DOHH2 (cell line): ENCODE results near the gene TCF12.

Experiments used
- EZH2phosphoT487 ChIP-seq: fragments of 200-600 bp; sonication (generic); IDR thresholded peaks from 2 replicates; pipeline ENCODE4 v1.6.1; 2017; ENCODE audit warnings: borderline replicate concordance, mild to moderate bottlenecking, antibody characterized with exemption, low read length, moderate library complexity, mixed read lengths
- TF ChIP-seq, protein P1 (sequence below): fragments of 200-600 bp; sonication (generic); IDR thresholded peaks from one replicate; pipeline ENCODE4 v1.5.1; 2014; ENCODE audit warnings: antibody characterized with exemption, mild to moderate bottlenecking, low read depth, low read length; ENCODE audit not compliant: poor library complexity, severe bottlenecking

- TF ChIP-seq, protein P1, sequence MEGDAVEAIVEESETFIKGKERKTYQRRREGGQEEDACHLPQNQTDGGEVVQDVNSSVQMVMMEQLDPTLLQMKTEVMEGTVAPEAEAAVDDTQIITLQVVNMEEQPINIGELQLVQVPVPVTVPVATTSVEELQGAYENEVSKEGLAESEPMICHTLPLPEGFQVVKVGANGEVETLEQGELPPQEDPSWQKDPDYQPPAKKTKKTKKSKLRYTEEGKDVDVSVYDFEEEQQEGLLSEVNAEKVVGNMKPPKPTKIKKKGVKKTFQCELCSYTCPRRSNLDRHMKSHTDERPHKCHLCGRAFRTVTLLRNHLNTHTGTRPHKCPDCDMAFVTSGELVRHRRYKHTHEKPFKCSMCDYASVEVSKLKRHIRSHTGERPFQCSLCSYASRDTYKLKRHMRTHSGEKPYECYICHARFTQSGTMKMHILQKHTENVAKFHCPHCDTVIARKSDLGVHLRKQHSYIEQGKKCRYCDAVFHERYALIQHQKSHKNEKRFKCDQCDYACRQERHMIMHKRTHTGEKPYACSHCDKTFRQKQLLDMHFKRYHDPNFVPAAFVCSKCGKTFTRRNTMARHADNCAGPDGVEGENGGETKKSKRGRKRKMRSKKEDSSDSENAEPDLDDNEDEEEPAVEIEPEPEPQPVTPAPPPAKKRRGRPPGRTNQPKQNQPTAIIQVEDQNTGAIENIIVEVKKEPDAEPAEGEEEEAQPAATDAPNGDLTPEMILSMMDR: no peak
- no peak for TF ChIP-seq EZH2phosphoT487
Observed at GRCh38 chr15:57031082-57031481, 112.6 kb downstream of the TCF12 start.
